ENCODE results near the gene TBX2. TPM values are rescaled to one million over a fixed set of nuclear protein-coding genes. Genes with fewer than 3 reads are reported as not detected.
A peak's percentile ranks its signal among the peaks of the same experiment; 100 is the strongest.

TBX2 gene
- total and polyA plus RNA-seq, 2 of the 13 experiments (the other 11 are each of a cell fraction or from before 2014, with no cell fraction given), result 2.8 to 15.3 TPM

DNA sequence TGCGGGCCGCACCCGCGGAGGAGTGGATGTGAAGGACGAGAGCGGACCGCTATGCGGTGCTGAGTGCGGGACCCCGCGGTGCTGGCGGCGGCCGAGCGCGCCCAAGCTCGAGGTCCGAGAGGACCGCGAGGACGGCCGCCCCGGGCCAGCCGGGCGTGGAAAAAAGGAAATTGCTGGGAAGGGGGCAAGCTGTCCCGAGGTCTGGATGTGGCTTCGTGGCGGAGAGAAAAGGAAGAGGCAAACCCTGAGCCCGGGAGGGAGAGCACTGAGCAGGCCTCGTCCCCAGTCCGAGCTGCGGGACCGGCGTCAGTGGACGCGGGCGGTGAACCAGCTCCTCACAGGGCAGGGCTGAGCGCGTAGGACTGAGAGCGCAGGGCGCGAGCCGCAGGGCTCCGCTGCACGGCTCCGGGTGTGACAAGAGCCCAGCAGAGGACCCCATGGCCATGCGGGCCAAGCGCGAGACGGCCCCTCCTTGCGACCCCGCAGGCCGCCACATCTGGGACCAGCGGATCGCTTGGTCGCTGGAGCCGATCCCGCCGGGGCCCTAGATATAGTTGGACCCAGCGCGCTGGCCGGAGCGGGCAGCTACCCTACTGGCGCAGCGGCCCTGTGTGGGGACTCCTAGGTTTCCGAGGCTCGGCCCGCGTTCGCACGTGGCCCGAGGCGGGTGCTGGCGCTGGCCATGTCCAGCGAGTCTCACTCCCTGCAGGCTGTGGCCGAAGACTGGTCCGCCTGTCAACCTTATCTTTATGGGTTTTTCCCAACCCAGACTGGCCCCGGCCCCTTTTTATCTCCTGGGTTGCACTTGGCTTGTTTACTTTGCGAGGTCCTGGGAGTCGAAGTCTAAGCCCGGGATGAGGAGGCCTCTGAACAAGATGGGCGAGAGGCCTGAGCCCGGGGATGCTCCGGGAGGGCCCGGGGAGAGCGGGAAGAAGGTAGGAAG lies 55.0 kb downstream of the TBX2 start (continued):
- TF ChIP-seq ATF2 (CRISPR knock-in tag; IDR thresholded peaks at IDR 0.05) (peak; percentile 62), ARID4A (CRISPR knock-in tag; IDR thresholded peaks at IDR 0.05; ENCODE audit: borderline replicate concordance) (peak; percentile 57; the same call in 1 of the 2 replicates), MIER3 (CRISPR knock-in tag; IDR thresholded peaks at IDR 0.05; ENCODE audit: borderline replicate concordance) (no peak; the same call in 1 of the 2 replicates), NFYB (CRISPR knock-in tag; IDR thresholded peaks at IDR 0.05) (0 out of 2 replicates have a peak, but pooled peaks have one; percentile 11), MIXL1 (CRISPR knock-in tag; IDR thresholded peaks at IDR 0.05) (no peak), ZNF256 (CRISPR knock-in tag; conservative IDR thresholded peaks at IDR 0.05) (peak; percentile 73; the same call in 1 of the 2 replicates), ZNF878 (CRISPR knock-in tag; IDR thresholded peaks at IDR 0.05) (no peak), GABPB1 (CRISPR knock-in tag; IDR thresholded peaks at IDR 0.05) (peak; percentile 44; the same call in 1 of the 2 replicates), ZNF614 (CRISPR knock-in tag; IDR thresholded peaks at IDR 0.05; ENCODE audit: borderline replicate concordance) (peak; percentile 81), POLR2AphosphoS5 (IDR thresholded peaks at IDR 0.05; ENCODE audit: low read depth, low read length) (no peak), MYPOP (CRISPR knock-in tag; IDR thresholded peaks at IDR 0.05) (peak; percentile 52; the same call in 1 of the 2 replicates), ZNF33B (CRISPR knock-in tag; IDR thresholded peaks at IDR 0.05) (no peak), TEAD3 (CRISPR knock-in tag; optimal IDR thresholded peaks at IDR 0.05; ENCODE audit: borderline replicate concordance) (no peak), NFATC3 (CRISPR knock-in tag; IDR thresholded peaks at IDR 0.05) (no peak), ATM (IDR thresholded peaks at IDR 0.05; ENCODE audit: borderline replicate concordance) (no peak)
- TF ChIP-seq, protein P1, sequence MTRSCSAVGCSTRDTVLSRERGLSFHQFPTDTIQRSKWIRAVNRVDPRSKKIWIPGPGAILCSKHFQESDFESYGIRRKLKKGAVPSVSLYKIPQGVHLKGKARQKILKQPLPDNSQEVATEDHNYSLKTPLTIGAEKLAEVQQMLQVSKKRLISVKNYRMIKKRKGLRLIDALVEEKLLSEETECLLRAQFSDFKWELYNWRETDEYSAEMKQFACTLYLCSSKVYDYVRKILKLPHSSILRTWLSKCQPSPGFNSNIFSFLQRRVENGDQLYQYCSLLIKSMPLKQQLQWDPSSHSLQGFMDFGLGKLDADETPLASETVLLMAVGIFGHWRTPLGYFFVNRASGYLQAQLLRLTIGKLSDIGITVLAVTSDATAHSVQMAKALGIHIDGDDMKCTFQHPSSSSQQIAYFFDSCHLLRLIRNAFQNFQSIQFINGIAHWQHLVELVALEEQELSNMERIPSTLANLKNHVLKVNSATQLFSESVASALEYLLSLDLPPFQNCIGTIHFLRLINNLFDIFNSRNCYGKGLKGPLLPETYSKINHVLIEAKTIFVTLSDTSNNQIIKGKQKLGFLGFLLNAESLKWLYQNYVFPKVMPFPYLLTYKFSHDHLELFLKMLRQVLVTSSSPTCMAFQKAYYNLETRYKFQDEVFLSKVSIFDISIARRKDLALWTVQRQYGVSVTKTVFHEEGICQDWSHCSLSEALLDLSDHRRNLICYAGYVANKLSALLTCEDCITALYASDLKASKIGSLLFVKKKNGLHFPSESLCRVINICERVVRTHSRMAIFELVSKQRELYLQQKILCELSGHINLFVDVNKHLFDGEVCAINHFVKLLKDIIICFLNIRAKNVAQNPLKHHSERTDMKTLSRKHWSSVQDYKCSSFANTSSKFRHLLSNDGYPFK (CRISPR knock-in tag; IDR thresholded peaks at IDR 0.05; ENCODE audit: borderline replicate concordance), result peak; percentile 83; the same call in 1 of the 2 replicates
- TF ChIP-seq, protein P2, sequence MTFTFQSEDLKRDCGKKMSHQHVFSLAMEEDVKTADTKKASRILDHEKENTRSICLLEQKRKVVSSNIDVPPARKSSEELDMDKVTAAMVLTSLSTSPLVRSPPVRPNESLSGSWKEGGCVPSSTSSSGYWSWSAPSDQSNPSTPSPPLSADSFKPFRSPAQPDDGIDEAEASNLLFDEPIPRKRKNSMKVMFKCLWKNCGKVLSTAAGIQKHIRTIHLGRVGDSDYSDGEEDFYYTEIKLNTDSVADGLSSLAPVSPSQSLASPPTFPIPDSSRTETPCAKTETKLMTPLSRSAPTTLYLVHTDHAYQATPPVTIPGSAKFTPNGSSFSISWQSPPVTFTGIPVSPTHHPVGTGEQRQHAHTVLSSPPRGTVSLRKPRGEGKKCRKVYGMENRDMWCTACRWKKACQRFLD (CRISPR knock-in tag; IDR thresholded peaks at IDR 0.05; ENCODE audit: borderline replicate concordance), result peak; percentile 82; the same call in 1 of the 2 replicates
